ES-I3 (cell line): ENCODE data around the gene MYO1B.
"Not testable (repeated sequence)": the region's sequence is repeated elsewhere in the genome, so short reads cannot be mapped to it uniquely, and the experiment has no call there.

Experiments
- H3K36me3 ChIP-seq: 2 replicates; pipeline ENCODE4 v1.6.1; 2013; ENCODE audit warnings: mild to moderate bottlenecking, low read length, control low read depth, moderate library complexity; ENCODE audit not compliant: insufficient read depth
- H3K4me1 ChIP-seq: 2 replicates; pipeline ENCODE4 v1.6.1; 2013; ENCODE audit warnings: mild to moderate bottlenecking, control low read depth, low read length; ENCODE audit not compliant: insufficient read depth
- H3K9ac ChIP-seq: 2 replicates; pipeline ENCODE4 v1.6.1; 2013; ENCODE audit warnings: low read depth, mild to moderate bottlenecking, low read length, moderate library complexity
- H3K9me3 ChIP-seq: 2 replicates; pipeline ENCODE4 v1.6.1; 2013; ENCODE audit warnings: mild to moderate bottlenecking, low read length, moderate library complexity; ENCODE audit not compliant: control insufficient read depth, insufficient read depth

The MYO1B gene

GRCh38 chr2:191430476-191430875 is 185.3 kb downstream of the MYO1B start:
- no peak overlapping the region for H3K9ac ChIP-seq
- no peaks in the 10 kb centered on the region for H3K9me3 ChIP-seq
- H3K4me1 ChIP-seq: no peaks in the 10 kb centered on the region
- H3K36me3 ChIP-seq: no peaks in the 10 kb centered on the region

- Histone ChIP-seq H3K9ac (no peak overlapping the region), H3K4me1 (no peaks in the 10 kb centered on the region), H3K36me3 (no peaks in the 10 kb centered on the region), H3K9me3 (no peaks in the 10 kb centered on the region)
Measured at GRCh38 chr2:191432121-191432520, 186.9 kb downstream of the MYO1B start.

- no peaks in the 10 kb centered on the region for H3K4me1 ChIP-seq
- H3K9me3 ChIP-seq: no peaks in the 10 kb centered on the region
- no peaks in the 10 kb centered on the region for H3K36me3 ChIP-seq
- H3K9ac ChIP-seq: no peak overlapping the region
Measured at GRCh38 chr2:191434072-191434471, 188.9 kb downstream of the MYO1B start.

DNA sequence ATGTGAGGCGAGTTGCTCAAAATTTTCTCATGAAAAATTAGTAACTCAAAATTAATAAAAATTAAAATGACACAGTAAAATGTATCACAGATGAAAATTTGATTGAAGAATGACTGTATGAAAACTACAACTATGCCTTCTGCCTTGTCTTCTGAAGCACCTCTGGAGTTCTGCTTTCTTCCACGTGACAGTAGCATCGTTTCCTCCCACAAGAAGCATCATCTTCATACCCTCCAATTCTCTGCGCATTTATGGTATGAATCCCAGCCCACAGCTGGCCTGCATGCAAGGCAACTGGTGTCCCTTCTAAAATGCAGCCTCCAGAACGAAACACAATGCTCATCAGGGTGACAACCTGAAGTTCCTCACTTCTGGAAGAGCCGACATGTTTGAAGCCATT is 189.9 kb downstream of the MYO1B start:
- Histone ChIP-seq H3K9ac (no peak overlapping the region), H3K9me3 (no peaks in the 10 kb centered on the region), H3K36me3 (no peaks in the 10 kb centered on the region), H3K4me1 (no peaks in the 10 kb centered on the region)

DNA sequence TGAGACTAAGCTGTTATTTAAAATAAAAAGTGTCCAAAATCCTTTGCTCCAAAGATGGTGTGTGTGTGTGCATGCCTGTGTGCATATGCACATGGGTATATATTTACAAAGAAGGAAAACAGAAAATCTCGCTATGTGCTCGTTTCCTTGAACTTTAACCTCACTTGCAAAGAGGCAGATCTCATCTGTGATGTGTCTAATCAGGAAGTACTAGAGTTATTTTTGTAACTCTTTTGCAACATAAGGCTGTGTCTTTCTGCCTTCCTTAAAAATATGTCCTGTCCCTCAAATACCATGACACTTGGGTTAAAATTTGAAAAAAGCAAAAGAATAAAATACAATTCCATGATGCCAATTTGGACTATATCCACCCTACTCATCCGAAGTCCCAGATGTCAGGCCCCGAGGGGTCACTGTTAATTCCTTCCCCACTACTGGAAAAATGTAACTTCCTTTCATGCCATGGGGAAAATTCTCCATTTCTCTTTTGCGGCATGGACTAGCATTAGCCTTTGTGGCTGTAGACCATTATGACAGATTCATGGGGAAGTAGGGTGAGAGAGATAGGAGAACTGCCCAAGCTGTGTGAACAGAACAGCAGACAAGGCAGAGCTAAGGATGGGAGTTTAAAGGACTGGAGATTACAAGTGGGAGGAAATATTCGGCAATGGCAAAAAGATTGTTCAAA is 191.3 kb downstream of the MYO1B start:
- Histone ChIP-seq H3K36me3 (no peaks in the 10 kb centered on the region), H3K9me3 (no peaks in the 10 kb centered on the region), H3K9ac (no peak overlapping the region), H3K4me1 (no peaks in the 10 kb centered on the region)

GRCh38 chr2:191439481-191439880 is 194.3 kb downstream of the MYO1B start:
- Histone ChIP-seq H3K36me3 (no peaks in the 10 kb centered on the region), H3K9ac (no peak overlapping the region), H3K9me3 (no peaks in the 10 kb centered on the region), H3K4me1 (no peaks in the 10 kb centered on the region)

DNA sequence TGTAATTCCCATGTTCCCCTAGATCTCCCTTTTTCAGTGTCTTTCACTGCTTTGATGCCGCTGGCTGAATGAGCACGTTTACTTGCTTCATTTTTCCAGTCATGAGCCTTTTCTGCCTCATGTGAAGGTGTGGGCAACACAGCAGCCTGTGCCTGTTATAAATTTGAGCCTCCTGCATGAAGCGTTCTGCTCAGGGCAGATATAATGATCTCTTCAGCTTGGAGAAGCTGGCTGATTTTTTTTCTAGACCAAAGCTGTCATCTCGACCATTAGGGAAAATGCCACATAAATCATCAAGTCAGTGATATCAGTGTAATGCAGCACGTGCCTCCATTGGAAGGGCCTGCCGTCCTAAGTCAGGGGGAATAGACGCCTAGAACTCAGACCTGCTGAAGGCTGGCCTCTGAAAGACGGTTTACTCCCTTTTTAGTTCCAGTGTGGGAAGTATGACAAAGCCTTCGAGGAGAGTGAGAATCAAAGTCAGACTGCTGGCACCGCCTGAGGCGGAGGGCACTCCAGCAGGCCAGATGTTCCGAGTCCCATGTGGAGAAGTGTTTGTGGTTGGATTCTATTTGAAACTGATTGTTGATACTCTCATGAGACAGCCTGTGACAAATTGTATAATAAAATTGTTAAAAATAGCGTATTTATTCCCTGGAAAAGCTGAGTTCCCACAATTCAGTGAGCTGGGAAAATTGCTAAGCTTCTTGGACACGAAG is 196.5 kb downstream of the MYO1B start:
- Histone ChIP-seq H3K9ac (no peak overlapping the region), H3K4me1 (no peaks in the 10 kb centered on the region), H3K9me3 (no peaks in the 10 kb centered on the region), H3K36me3 (no peaks in the 10 kb centered on the region)

DNA sequence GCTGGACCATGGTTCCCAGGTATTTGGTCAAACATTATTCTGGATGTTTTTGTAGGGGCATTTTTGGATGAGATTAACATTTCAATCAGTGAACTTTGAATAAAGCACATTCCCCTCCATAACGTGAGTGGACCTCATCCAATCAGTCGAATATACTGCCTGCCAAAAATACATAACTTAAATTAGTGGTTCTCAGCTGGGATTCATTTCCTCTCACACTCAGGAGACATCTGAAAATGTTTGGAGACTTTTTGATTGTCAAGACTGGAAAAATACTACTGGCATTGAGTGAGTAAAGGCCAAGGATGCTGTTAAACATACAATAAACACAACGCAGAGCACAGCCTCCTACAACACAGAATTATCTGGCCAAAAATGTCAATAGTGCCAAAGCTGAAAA is 198.2 kb downstream of the MYO1B start:
- Histone ChIP-seq H3K9me3 (no peaks in the 10 kb centered on the region), H3K36me3 (no peaks in the 10 kb centered on the region), H3K4me1 (no peaks in the 10 kb centered on the region), H3K9ac (no peak overlapping the region)

- Histone ChIP-seq H3K9ac (no peak overlapping the region), H3K36me3 (no peaks in the 10 kb centered on the region), H3K4me1 (no peaks in the 10 kb centered on the region), H3K9me3 (no peaks in the 10 kb centered on the region)
Measured at GRCh38 chr2:191446910-191447309, 201.7 kb downstream of the MYO1B start.

- H3K4me1 ChIP-seq: no peaks in the 10 kb centered on the region
- H3K9ac ChIP-seq: no peak overlapping the region
- no peaks in the 10 kb centered on the region for H3K36me3 ChIP-seq
- H3K9me3 ChIP-seq: no peaks in the 10 kb centered on the region; the same call in 1 of the 2 replicates
Measured at GRCh38 chr2:191451116-191451515, 205.9 kb downstream of the MYO1B start.

- H3K9me3 ChIP-seq: no peaks in the 10 kb centered on the region; the same call in 1 of the 2 replicates
- no peak overlapping the region for H3K9ac ChIP-seq
- no peaks in the 10 kb centered on the region for H3K36me3 ChIP-seq
- H3K4me1 ChIP-seq: no peaks in the 10 kb centered on the region
Measured at GRCh38 chr2:191452065-191452464, 206.9 kb downstream of the MYO1B start.

- Histone ChIP-seq H3K36me3 (no peaks in the 10 kb centered on the region), H3K9me3 (no peaks in the 10 kb centered on the region; the same call in 1 of the 2 replicates), H3K4me1 (no peaks in the 10 kb centered on the region), H3K9ac (no peak overlapping the region)
Measured at GRCh38 chr2:191453761-191454160, 208.6 kb downstream of the MYO1B start.

DNA sequence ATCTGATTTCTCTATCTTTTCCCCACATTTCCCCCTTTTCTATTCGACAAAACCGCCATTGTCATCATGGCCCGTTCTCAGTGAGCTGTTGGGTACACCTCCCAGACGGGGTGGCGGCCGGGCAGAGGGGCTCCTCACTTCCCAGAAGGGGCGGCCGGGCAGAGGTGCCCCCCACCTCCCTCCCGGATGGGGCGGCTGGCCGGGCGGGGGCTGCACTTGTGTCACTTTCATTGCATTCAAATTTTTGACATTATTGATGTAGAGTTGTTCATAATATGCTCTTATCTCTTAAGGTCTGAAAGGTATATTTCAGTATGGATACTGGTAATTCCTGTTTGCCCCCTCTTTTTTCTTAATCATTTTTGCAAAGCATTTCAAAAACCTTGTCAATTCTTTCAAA is 211.3 kb downstream of the MYO1B start:
- H3K9me3 ChIP-seq, H3K36me3 ChIP-seq, H3K9ac ChIP-seq, H3K4me1 ChIP-seq: not testable (repeated sequence)

DNA sequence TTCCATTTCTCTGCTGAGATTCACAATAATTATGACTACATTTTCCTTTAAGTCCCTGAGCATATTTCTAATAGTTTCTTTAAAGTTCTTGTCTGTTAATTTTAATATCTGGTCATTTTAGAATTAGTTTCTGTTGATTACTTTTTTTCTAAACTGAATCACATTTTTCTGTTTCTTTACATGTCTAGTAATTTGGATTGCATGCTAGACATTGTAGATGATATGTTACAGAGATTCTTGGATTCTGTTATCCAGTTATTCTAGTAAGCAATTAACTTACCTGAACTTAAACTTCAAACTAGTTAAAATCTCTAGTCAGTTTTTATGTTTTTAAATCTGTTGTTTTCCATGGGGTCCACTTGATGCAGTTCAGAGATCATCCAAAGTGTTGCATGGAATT is 214.0 kb downstream of the MYO1B start:
- H3K36me3 ChIP-seq: no peaks in the 10 kb centered on the region

DNA sequence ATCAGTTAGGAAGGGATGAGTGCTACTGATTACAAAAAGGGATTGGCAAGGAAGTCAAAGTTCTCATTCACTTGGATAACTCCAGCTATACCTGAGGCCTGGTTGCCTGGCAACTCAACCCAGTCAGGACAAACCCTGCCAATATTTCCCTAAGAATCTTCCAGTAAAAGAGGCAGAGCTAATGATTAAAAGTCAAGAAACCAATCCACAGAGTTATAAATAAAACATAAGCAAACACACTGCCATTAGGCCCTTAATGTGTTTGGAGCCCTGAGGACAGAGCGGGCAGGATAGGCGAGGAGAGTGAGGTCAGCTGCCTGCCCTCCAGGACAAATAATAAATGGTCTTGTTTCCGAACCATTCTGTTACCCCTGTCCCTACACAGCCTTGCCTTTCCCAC is 217.2 kb downstream of the MYO1B start:
- Histone ChIP-seq H3K9ac (no peak overlapping the region), H3K4me1 (no peaks in the 10 kb centered on the region), H3K9me3 (0 out of 2 replicates have a peak, but pooled peaks cover 2% of the 10 kb centered on the region), H3K36me3 (no peaks in the 10 kb centered on the region)

More for the DNA sequence above, 214.0 kb downstream of the MYO1B start:
- Histone ChIP-seq H3K9ac (no peak overlapping the region), H3K4me1 (no peaks in the 10 kb centered on the region), H3K9me3 (peaks cover 2% of the 10 kb centered on the region; the same call in 1 of the 2 replicates)
